Measurements from ENCODE around the gene SWSAP1. TPM values are rescaled to one million over a fixed set of nuclear protein-coding genes. Genes with fewer than 3 reads are reported as not detected.

Gene SWSAP1
- total RNA-seq, result 0.09 and 0.47 TPM in 2 replicates

GRCh38 chr19:11374433-11375142 is at the start of gene SWSAP1:
Gene SWSAP1, plus strand, starts transcription at chr19:11374666. Its CDS starts 15 bp downstream, at chr19:11374681.

GRCh38 chr19:11339254-11340098 is 35.0 kb upstream of the SWSAP1 start, which contains the start of gene RAB3D:
Gene RAB3D, minus strand, starts transcription at chr19:11339657. Its CDS starts 2,258 bp downstream, at chr19:11337399.

GRCh38 chr19:11346104-11346940 is 28.1 kb upstream of the SWSAP1 start, which contains the start of the genes CCDC159 and TMEM205:
Gene CCDC159, plus strand, starts transcription at chr19:11346519. Its CDS starts 88 bp downstream, at chr19:11346607.
Gene TMEM205, minus strand, starts transcription at chr19:11346268. Its CDS starts 649 bp downstream, at chr19:11345619.

GRCh38 chr19:11355160-11356073 is 19.0 kb upstream of the SWSAP1 start, which contains the start of gene PLPPR2:
Gene PLPPR2, plus strand, starts transcription at chr19:11355432. Its CDS starts 2,242 bp downstream, at chr19:11357674.

GRCh38 chr19:11418549-11419506 is 44.4 kb downstream of the SWSAP1 start, which contains the start of gene RGL3:
Gene RGL3, minus strand, starts transcription at chr19:11419314. Its CDS starts 36 bp downstream, at chr19:11419278.

Other genes starting within 250 kb of the SWSAP1 start
- gene SPC24, start 218.9 kb upstream of the SWSAP1 start, total RNA-seq, result 14.3 and 26.3 TPM in 2 replicates
- gene KANK2, start 177.1 kb upstream of the SWSAP1 start, total RNA-seq, result 350 and 544 TPM in 2 replicates
- not detected in 2 replicates for gene ANGPTL8, start 135.0 kb upstream of the SWSAP1 start, total RNA-seq
- 8.2 and 12.5 TPM in 2 replicates for gene DOCK6, start 112.1 kb upstream of the SWSAP1 start, total RNA-seq
- gene TSPAN16, start 78.5 kb upstream of the SWSAP1 start, total RNA-seq, result not detected in 2 replicates
- 12.0 and 24.0 TPM in 2 replicates for gene RAB3D, start 35.0 kb upstream of the SWSAP1 start, total RNA-seq
- 64.7 and 88.6 TPM in 2 replicates for gene TMEM205, start 28.4 kb upstream of the SWSAP1 start, total RNA-seq
- gene CCDC159, start 28.1 kb upstream of the SWSAP1 start, total RNA-seq, result 8.5 and 9.7 TPM in 2 replicates
- gene PLPPR2, start 19.2 kb upstream of the SWSAP1 start, total RNA-seq, result 5.8 TPM in 2 replicates
- 3.3 and 5.6 TPM in 2 replicates for gene EPOR, start 9.6 kb downstream of the SWSAP1 start, total RNA-seq
- gene RGL3, start 44.6 kb downstream of the SWSAP1 start, total RNA-seq, result 2.7 and 4.4 TPM in 2 replicates
- gene ODAD3, start 60.5 kb downstream of the SWSAP1 start, total RNA-seq, result 0.79 and 1.0 TPM in 2 replicates
- 116 and 121 TPM in 2 replicates for gene PRKCSH, start 61.0 kb downstream of the SWSAP1 start, total RNA-seq
- gene ELAVL3, start 106.4 kb downstream of the SWSAP1 start, total RNA-seq, result under 0.01 TPM in 1 of 2 replicates, not detected in the other
- 4.6 and 4.9 TPM in 2 replicates for gene ZNF653, start 131.2 kb downstream of the SWSAP1 start, total RNA-seq
- gene ECSIT, start 154.5 kb downstream of the SWSAP1 start, total RNA-seq, result 29.6 and 71.3 TPM in 2 replicates
- 5.5 and 8.2 TPM in 2 replicates for gene CNN1, start 164.2 kb downstream of the SWSAP1 start, total RNA-seq
- 25.7 and 25.8 TPM in 2 replicates for gene ELOF1, start 184.6 kb downstream of the SWSAP1 start, total RNA-seq
- gene ACP5, start 203.0 kb downstream of the SWSAP1 start, total RNA-seq, result 0.34 and 0.95 TPM in 2 replicates
- gene ZNF627, start 222.8 kb downstream of the SWSAP1 start, total RNA-seq, result 15.3 and 17.3 TPM in 2 replicates

Measured in bronchial smooth muscle cell (primary cell).